ENCODE data around the gene CCDC7. TPM values are rescaled to one million over a fixed set of nuclear protein-coding genes. Genes with fewer than 3 reads are reported as not detected.
"Not testable (repeated sequence)": the region's sequence is repeated elsewhere in the genome, so short reads cannot be mapped to it uniquely, and the experiment has no call there.

The CCDC7 gene
- total and polyA plus RNA-seq, 2 experiments from 2014 or later, result 2.0 to 10.0 TPM

DNA sequence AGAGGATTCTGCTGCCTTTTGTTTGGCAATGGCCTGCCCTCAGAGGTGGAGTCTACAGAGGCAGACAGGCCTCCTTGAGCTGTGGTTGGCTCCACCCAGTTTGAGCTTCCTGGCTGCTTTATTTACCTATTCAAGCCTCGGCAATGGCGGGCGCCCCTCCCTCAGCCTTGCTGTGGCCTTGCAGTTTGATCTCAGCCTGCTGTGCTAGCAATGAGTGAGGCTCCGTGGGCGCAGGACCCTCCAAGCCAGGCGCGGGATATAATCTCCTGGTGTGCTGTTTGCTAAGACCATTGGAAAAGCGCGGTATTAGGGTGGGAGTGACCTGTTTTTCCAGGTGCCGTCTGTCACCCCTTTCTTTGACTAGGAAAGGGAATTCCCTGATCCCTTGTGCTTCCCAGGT lies 42.1 kb downstream of the CCDC7 start:
- not testable (repeated sequence) for H3K79me2 ChIP-seq; H3K9me3 ChIP-seq (ENCODE audit: low read depth); H3K4me3 ChIP-seq; H3K4me1 ChIP-seq (ENCODE audit: insufficient read depth); H3K4me2 ChIP-seq; H2AFZ ChIP-seq; H3K27ac ChIP-seq; H4K20me1 ChIP-seq (ENCODE audit: insufficient read depth, poor library complexity, severe bottlenecking); H3K27me3 ChIP-seq; H3K36me3 ChIP-seq (replicated peaks; ENCODE audit: insufficient read depth, low read depth); H3K9me2 ChIP-seq (replicated peaks; ENCODE audit: insufficient read depth); DNase-seq (ENCODE audit: low spot score)
- 86% methylated on average over 10 of the region's 10 CpGs for WGBS (ENCODE audit: low lambda C conversion rate, missing lambda C conversion rate)

DNA sequence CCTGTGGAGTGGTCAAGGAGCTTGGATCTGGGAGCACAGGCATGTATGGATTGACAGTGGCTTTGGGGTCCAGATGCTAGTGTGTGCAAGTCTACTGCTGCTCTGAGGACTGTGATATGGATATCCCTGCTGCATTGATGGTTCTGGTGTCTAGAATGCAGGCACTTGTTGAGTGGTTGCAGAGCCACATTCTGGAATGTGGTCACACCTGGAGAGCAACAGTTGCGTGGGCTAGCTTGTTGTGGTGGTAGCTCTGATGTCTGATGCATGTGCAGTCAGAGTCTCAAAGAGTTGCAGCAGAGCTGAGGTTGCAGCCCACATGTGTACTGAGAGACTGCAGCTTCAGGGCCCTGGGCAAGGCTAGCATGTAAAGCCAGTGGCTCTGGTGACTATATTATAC lies 43.2 kb downstream of the CCDC7 start:
- no peak overlapping the region for H3K27ac ChIP-seq
- no peak for DNase-seq (ENCODE audit: low spot score)
- 84% methylated on average over 1 of the region's 1 CpG for WGBS (ENCODE audit: low lambda C conversion rate, missing lambda C conversion rate)

DNA sequence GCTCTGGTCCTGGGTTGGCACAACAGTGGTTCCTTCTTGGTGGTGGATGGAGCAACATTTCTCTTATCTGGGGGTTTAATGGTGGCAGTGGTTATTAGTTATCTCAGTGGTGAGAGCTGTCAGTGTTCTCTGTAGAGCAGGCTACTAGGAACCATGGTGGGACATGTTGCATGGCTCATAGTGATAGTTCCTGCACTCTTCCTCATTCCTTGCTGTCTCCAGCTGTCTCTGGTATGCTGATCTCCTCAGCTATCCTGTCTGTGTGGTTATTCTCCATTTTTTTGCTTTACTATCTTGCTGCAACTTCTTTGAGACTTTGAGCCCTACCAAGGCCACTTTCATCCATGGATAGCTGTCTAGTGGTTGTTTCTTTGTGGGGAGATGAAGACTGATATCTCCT lies 44.0 kb downstream of the CCDC7 start:
- Histone ChIP-seq H3K4me2 (no peak overlapping the region), H3K79me2 (no peaks in the 10 kb centered on the region), H3K9me3 (ENCODE audit: low read depth) (no peaks in the 10 kb centered on the region), H3K9me2 (replicated peaks; ENCODE audit: insufficient read depth) (no peaks in the 10 kb centered on the region), H3K4me1 (ENCODE audit: insufficient read depth) (no peaks in the 10 kb centered on the region), H3K27me3 (no peaks in the 10 kb centered on the region), H4K20me1 (ENCODE audit: insufficient read depth, poor library complexity, severe bottlenecking) (no peaks in the 10 kb centered on the region), H2AFZ (no peak overlapping the region), H3K27ac (no peak overlapping the region), H3K36me3 (replicated peaks; ENCODE audit: insufficient read depth, low read depth) (no peaks in the 10 kb centered on the region), H3K4me3 (no peak overlapping the region)
- no peak for DNase-seq (ENCODE audit: low spot score)
- TF ChIP-seq, protein P1, sequence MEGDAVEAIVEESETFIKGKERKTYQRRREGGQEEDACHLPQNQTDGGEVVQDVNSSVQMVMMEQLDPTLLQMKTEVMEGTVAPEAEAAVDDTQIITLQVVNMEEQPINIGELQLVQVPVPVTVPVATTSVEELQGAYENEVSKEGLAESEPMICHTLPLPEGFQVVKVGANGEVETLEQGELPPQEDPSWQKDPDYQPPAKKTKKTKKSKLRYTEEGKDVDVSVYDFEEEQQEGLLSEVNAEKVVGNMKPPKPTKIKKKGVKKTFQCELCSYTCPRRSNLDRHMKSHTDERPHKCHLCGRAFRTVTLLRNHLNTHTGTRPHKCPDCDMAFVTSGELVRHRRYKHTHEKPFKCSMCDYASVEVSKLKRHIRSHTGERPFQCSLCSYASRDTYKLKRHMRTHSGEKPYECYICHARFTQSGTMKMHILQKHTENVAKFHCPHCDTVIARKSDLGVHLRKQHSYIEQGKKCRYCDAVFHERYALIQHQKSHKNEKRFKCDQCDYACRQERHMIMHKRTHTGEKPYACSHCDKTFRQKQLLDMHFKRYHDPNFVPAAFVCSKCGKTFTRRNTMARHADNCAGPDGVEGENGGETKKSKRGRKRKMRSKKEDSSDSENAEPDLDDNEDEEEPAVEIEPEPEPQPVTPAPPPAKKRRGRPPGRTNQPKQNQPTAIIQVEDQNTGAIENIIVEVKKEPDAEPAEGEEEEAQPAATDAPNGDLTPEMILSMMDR (IDR thresholded peaks at IDR 0.05; ENCODE audit: poor library complexity), result no peak
- no peak for TF ChIP-seq EZH2 (IDR thresholded peaks at IDR 0.05; ENCODE audit: borderline replicate concordance)
- no peak for TF ChIP-seq EZH2phosphoT487 (IDR thresholded peaks at IDR 0.05; ENCODE audit: low read depth, severe bottlenecking, unreplicated experiment)

More for the DNA sequence above, 43.2 kb downstream of the CCDC7 start:
- H3K36me3 ChIP-seq (replicated peaks; ENCODE audit: insufficient read depth, low read depth), result no peaks in the 10 kb centered on the region
- H3K4me3 ChIP-seq, result no peak overlapping the region
- no peak overlapping the region for H2AFZ ChIP-seq
- H3K27me3 ChIP-seq, result no peaks in the 10 kb centered on the region
- TF ChIP-seq EZH2phosphoT487 (IDR thresholded peaks at IDR 0.05; ENCODE audit: low read depth, severe bottlenecking, unreplicated experiment), result no peak
- TF ChIP-seq, protein P1 (IDR thresholded peaks at IDR 0.05; ENCODE audit: poor library complexity), result no peak
- TF ChIP-seq EZH2 (IDR thresholded peaks at IDR 0.05; ENCODE audit: borderline replicate concordance), result no peak
- no peaks in the 10 kb centered on the region for H3K4me1 ChIP-seq (ENCODE audit: insufficient read depth)
- H4K20me1 ChIP-seq (ENCODE audit: insufficient read depth, poor library complexity, severe bottlenecking), result no peaks in the 10 kb centered on the region
- H3K79me2 ChIP-seq, result no peaks in the 10 kb centered on the region
- no peaks in the 10 kb centered on the region for H3K9me2 ChIP-seq (replicated peaks; ENCODE audit: insufficient read depth)
- H3K4me2 ChIP-seq, result no peak overlapping the region
- no peaks in the 10 kb centered on the region for H3K9me3 ChIP-seq (ENCODE audit: low read depth)

DNA sequence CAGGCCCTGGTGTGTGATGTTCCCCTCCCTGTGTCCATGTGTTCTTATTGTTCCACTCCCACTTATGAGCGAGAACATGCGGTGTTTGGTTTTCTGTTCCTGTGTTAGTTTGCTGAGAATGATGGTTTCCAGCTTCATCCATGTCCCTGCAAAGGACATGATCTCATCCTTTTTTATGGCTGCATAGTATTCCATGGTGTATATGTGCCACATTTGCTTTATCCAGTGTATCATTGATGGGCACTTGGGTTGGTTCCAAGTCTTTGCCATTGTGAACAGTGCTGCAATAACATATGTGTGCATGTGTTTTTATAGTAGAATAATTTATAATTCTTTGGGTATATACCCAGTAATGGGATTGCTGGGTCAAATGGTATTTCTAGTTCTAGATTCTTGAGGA lies 48.6 kb downstream of the CCDC7 start:
- H3K27ac ChIP-seq; H3K79me2 ChIP-seq; H3K4me2 ChIP-seq; H4K20me1 ChIP-seq (ENCODE audit: insufficient read depth, poor library complexity, severe bottlenecking); H3K4me1 ChIP-seq (ENCODE audit: insufficient read depth); H3K9me2 ChIP-seq (replicated peaks; ENCODE audit: insufficient read depth); H3K9me3 ChIP-seq (ENCODE audit: low read depth); DNase-seq (ENCODE audit: low spot score); H3K4me3 ChIP-seq; H2AFZ ChIP-seq; H3K27me3 ChIP-seq; H3K36me3 ChIP-seq (replicated peaks; ENCODE audit: insufficient read depth, low read depth): not testable (repeated sequence)
- 93% methylated on average over 2 of the region's 2 CpGs for WGBS (ENCODE audit: low lambda C conversion rate, missing lambda C conversion rate)

DNA sequence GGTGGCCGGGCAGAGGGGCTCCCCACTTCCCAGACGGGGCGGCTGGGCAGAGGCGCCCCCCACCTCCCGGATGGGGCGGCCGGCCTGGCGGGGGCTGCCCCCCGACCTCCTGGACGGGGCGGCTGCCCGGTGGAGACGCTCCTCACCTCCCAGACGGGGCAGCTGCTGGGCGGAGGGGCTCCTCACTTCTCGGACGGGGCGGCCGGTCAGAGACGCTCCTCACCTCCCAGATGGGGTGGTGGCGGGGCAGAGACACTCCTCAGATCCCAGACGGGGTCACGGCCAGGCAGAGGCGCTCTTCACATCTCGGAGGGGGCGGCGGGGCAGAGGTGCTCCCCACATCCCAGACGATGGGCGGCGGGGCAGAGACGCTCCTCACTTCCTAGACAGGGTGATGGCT lies 54.2 kb downstream of the CCDC7 start:
- not testable (repeated sequence) for H3K27me3 ChIP-seq; H3K79me2 ChIP-seq; H2AFZ ChIP-seq; H3K4me2 ChIP-seq; H3K27ac ChIP-seq; H3K4me1 ChIP-seq (ENCODE audit: insufficient read depth); H3K9me2 ChIP-seq (replicated peaks; ENCODE audit: insufficient read depth); H4K20me1 ChIP-seq (ENCODE audit: insufficient read depth, poor library complexity, severe bottlenecking); H3K9me3 ChIP-seq (ENCODE audit: low read depth); DNase-seq (ENCODE audit: low spot score); H3K4me3 ChIP-seq; H3K36me3 ChIP-seq (replicated peaks; ENCODE audit: insufficient read depth, low read depth)
- 96% methylated on average over 16 of the region's 31 CpGs for WGBS (ENCODE audit: low lambda C conversion rate, missing lambda C conversion rate)
